Glutamatergic neuron (in vitro differentiated cells): Measurements from ENCODE around the gene EML1. TPM values are rescaled to one million over a fixed set of nuclear protein-coding genes. Genes with fewer than 3 reads are reported as not detected.
"Not testable (repeated sequence)": the region's sequence is repeated elsewhere in the genome, so short reads cannot be mapped to it uniquely, and the experiment has no call there.

ENCODE experiments used
- DNase-seq: peaks from one replicate; pipeline ENCODE4 v3.0.0; 2022
- H3K27ac Mint-ChIP-seq: one replicate; pipeline ENCODE4 v1.8.0; 2020; ENCODE audit warnings: mild to moderate bottlenecking, mixed read lengths, inconsistent platforms; ENCODE audit not compliant: unreplicated experiment
- H3K27me3 Mint-ChIP-seq: one replicate; pipeline ENCODE4 v1.8.0; 2020; ENCODE audit warnings: mild to moderate bottlenecking, moderate library complexity, mixed read lengths, inconsistent platforms; ENCODE audit not compliant: unreplicated experiment
- H3K36me3 Mint-ChIP-seq: one replicate; pipeline ENCODE4 v1.8.0; 2020; ENCODE audit warnings: mild to moderate bottlenecking, mixed read lengths, inconsistent platforms; ENCODE audit not compliant: unreplicated experiment
- H3K4me1 Mint-ChIP-seq: one replicate; pipeline ENCODE4 v1.8.0; 2020; ENCODE audit warnings: mild to moderate bottlenecking, low read depth, mixed read lengths, inconsistent platforms; ENCODE audit not compliant: unreplicated experiment
- H3K4me3 Mint-ChIP-seq: one replicate; pipeline ENCODE4 v1.8.0; 2020; ENCODE audit warnings: mild to moderate bottlenecking, mixed read lengths, inconsistent platforms; ENCODE audit not compliant: unreplicated experiment
- H3K9me3 Mint-ChIP-seq: one replicate; pipeline ENCODE4 v1.8.0; 2020; ENCODE audit warnings: mild to moderate bottlenecking, moderate library complexity, mixed read lengths, inconsistent platforms; ENCODE audit not compliant: unreplicated experiment
- total RNA-seq: library from RNA; stranded (reverse); fragmentation: NEBNext Ultra II Directional; extraction: Animal tissue kit (Norgen Biotek cat#: 25700); gene quantifications from one replicate; pipeline ENCODE4 v1.2.1, GENCODE V29; 2021; ENCODE audit not compliant: unreplicated experiment
- TF ChIP-seq, protein P1 (sequence below): fragments of 200-600 bp; sonication (generic); IDR thresholded peaks from one replicate; pipeline ENCODE4 v1.5.0; 2021; ENCODE audit not compliant: partially characterized antibody, unreplicated experiment

EML1 gene
- total RNA-seq, 1 donor from 2014 or later, result 73.6 TPM

GRCh38 chr14:99759546-99759925 lies 33.7 kb upstream of the EML1 start:
- Mint-ChIP-seq H3K4me3 (no peak overlapping the region), H3K9me3 (peaks cover 2% of the 10 kb centered on the region), H3K4me1 (peaks cover 11% of the 10 kb centered on the region), H3K36me3 (no peaks in the 10 kb centered on the region), H3K27ac (peak overlapping the region; percentile 38), H3K27me3 (peaks cover 4% of the 10 kb centered on the region)
- no peak for DNase-seq
- TF ChIP-seq, protein P1, sequence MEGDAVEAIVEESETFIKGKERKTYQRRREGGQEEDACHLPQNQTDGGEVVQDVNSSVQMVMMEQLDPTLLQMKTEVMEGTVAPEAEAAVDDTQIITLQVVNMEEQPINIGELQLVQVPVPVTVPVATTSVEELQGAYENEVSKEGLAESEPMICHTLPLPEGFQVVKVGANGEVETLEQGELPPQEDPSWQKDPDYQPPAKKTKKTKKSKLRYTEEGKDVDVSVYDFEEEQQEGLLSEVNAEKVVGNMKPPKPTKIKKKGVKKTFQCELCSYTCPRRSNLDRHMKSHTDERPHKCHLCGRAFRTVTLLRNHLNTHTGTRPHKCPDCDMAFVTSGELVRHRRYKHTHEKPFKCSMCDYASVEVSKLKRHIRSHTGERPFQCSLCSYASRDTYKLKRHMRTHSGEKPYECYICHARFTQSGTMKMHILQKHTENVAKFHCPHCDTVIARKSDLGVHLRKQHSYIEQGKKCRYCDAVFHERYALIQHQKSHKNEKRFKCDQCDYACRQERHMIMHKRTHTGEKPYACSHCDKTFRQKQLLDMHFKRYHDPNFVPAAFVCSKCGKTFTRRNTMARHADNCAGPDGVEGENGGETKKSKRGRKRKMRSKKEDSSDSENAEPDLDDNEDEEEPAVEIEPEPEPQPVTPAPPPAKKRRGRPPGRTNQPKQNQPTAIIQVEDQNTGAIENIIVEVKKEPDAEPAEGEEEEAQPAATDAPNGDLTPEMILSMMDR, result no peak

GRCh38 chr14:99760817-99761216 lies 32.4 kb upstream of the EML1 start:
- Mint-ChIP-seq H3K4me3 (no peak overlapping the region), H3K27ac (no peak overlapping the region), H3K27me3 (peaks cover 4% of the 10 kb centered on the region), H3K36me3 (no peaks in the 10 kb centered on the region), H3K9me3 (peaks cover 4% of the 10 kb centered on the region), H3K4me1 (peaks cover 11% of the 10 kb centered on the region)
- DNase-seq, result no peak
- TF ChIP-seq, protein P1, result no peak

- DNase-seq, H3K27me3 Mint-ChIP-seq, H3K9me3 Mint-ChIP-seq, H3K36me3 Mint-ChIP-seq, H3K4me3 Mint-ChIP-seq, H3K27ac Mint-ChIP-seq: not testable (repeated sequence)
- H3K4me1 Mint-ChIP-seq, result peaks cover 11% of the 10 kb centered on the region
These were observed 30.3 kb upstream of the EML1 start for GRCh38 chr14:99762911-99763310.

DNA sequence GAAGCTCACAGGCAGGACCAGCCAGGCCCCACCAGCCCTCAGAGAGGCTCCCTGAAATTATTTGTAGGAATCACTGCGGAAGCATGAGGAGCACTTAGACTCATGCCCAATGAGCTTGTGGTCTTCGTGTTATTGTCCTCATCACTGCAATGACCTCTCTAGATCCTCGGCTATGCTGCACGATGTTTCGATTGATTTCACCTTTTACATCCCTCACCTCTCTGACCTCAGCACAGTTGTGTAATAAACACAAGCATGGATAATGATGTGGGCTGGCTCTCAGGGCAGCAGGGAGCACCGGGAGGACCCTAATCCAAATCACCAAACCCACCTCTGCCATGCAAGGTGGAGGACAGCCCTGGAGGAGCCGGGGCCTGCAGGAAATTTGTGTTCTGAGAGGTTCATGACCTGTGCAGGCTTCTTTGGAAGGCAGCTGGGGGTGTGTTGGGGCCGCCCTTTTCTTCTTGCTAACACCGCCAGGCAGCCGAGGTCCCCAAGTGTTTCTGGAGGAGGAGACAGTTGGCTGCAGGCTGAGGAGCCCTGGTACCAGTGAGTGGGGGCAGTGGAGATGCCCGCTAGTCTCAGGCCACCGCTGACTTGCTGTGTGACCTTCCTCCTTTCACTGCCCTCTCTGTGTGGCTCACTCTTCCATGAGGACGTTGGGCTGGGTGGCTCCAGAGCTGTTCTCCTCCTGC lies 29.5 kb upstream of the EML1 start:
- Mint-ChIP-seq H3K27me3 (peaks cover 5% of the 10 kb centered on the region), H3K9me3 (peaks cover 4% of the 10 kb centered on the region), H3K4me3 (no peak overlapping the region), H3K36me3 (no peaks in the 10 kb centered on the region), H3K27ac (no peak overlapping the region), H3K4me1 (peaks cover 13% of the 10 kb centered on the region)
- TF ChIP-seq, protein P1, result no peak
- no peak for DNase-seq

- Mint-ChIP-seq H3K36me3 (no peaks in the 10 kb centered on the region), H3K9me3 (peaks cover 4% of the 10 kb centered on the region), H3K4me1 (peaks cover 9% of the 10 kb centered on the region), H3K27me3 (peaks cover 5% of the 10 kb centered on the region), H3K4me3 (no peak overlapping the region), H3K27ac (no peak overlapping the region)
- no peak for DNase-seq
- TF ChIP-seq, protein P1, result no peak
These were observed 28.9 kb upstream of the EML1 start for GRCh38 chr14:99764222-99764706.
